ENCODE results near the gene ANO9.
"Not testable (repeated sequence)": the region's sequence is repeated elsewhere in the genome, so short reads cannot be mapped to it uniquely, and the experiment has no call there.

ANO9 gene

DNA sequence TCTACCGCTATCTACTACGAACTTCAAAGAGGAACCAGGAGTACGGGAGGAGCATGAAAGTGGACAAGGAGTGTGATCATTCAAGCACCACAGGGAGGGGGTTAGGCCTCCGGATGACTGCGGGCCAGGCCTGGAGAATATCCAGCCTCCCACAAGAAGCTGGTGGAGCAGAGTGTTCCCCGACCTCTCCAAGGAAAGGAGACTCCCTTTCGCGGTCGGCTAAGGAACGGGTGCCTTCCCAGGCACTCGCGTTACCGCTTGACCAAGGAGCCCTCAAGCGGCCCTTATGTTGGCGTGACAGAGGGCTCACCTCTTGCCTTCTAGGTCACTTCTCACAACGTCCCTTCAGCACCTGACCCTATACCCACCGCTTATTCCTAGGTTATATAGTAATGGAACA lies 52.4 kb downstream of the ANO9 start:
- not testable (repeated sequence) for DNase-seq (ENCODE audit: extremely low read depth in 1 of 2, low read depth in 1 of 2)

DNA sequence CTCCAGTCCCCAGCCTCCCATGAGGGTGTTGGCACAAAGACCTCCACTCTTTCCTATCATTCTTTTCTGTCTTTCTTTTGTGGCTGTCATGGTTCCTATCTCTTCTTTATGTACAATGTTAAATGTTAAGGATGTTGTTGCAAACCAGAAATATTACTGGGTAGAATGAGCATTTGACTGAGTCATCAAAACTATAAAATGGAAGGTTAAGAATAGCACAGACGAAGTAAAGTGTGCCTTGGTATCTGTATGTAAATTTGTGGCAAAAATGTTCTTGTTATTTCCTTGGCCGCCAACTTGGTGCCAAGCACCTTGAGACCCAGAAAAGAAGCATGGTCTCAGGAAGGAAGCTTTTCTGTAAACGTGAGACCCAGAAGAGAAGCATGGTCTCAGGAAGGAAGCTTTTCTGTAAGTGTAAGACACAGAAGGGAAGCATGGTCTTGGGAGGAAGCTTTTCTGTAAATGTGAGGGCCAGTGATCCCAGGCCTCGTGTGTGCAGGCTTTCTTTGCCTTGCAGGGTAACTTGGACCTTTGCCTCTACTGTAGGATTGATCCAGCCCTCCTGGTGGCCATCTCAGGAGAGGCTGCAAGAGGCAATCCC lies 54.5 kb downstream of the ANO9 start:
- DNase-seq (ENCODE audit: extremely low read depth in 1 of 2, low read depth in 1 of 2): no peak

DNA sequence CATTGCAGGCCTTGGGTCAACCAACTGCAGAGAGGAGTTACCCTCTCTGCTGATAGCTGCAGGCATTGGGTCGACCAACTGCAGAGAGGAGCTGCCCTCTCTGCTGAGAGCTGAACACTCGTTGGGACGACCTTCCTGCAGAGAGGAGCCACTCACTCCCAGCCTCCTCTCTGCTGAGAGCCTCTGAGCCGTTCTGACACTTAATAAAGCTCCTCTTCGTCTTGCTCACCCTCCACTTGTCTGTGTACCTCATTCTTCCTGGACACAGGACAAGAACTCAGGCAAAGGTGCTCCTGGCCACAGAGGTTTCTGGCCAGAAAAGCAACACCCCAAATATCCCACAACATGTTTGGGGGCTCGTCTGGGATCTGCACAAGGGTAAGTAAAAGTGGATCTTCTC lies 55.3 kb downstream of the ANO9 start:
- DNase-seq (ENCODE audit: extremely low read depth in 1 of 2, low read depth in 1 of 2): no peak

DNA sequence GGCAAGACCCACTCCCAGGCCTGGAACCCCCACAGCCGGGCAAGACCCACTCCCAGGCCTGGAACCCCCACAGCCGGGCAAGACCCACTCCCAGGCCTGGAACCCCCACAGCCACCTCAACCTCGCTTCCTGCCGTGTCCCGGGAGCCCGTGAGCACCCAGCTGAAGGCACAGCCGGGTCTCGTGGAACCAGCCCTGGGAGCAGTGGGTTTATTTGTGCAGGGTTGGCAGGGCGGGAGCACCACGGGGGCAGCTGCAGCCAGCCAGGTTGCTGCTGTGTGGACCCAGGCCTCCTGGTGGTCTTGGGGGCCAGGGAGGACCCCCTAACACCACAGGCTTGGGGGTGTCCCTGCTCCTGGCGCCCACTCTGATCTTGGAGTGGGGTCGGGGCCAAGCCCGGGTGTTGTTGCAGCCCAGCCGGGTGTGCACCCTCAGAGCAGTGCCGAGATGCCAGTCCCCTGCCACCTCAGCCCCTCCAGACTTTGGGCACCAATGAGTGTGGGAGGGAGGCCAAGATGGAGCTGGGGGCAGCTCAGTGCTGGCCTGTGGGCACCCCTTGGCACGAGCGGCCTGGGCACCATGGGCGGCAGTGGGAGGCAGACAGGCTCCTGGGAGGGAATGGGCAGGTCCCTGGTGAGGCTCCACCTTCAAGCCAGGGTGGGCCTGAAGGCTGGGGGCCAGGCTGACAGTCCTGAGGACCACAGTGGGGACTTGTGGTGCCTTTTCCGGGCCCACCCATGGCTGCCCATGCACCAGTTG lies 56.0 kb downstream of the ANO9 start:
- DNase-seq (ENCODE audit: extremely low read depth in 1 of 2, low read depth in 1 of 2): no peak

DNA sequence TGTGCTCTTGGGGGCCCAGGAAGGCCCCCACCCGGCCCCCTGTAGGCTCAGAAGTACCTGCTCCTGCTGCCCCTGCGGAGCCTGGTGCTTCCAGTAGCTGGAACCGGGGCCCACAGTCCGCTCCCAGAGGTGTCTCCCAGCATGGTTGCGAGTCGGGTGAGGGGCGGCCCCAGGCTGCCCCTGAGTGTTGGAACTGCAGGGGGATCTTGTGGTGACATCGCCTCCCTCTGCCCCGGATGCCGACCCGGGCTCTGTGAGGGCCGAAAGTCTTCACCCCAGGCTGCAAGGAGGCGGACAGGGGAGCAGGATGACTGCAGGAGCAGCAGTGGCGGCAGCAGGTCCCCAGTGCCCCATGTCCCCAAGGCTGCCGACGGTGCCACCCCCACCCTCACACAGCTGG lies 57.3 kb downstream of the ANO9 start:
- no peak for DNase-seq (ENCODE audit: extremely low read depth in 1 of 2, low read depth in 1 of 2)

DNA sequence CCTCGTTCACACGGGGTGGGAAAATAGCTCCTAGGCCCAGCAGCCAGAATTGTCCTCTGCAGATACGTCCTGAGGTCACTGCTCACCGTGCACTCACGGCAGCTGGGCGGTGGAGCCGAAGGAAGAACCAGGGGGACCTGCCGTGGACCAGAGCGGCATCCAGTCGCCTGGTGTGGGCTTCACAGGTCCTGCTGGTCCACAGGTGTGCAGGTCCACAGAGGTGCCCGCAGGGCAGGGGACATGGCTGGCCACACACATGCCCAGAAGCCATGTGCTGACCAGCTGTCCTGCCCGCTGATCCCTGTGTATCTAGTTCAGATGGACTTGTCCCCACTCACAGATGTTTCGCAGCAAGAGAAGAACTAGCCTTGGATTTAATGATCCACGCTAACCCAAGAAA lies 58.4 kb downstream of the ANO9 start:
- DNase-seq (ENCODE audit: extremely low read depth in 1 of 2, low read depth in 1 of 2): no peak

DNA sequence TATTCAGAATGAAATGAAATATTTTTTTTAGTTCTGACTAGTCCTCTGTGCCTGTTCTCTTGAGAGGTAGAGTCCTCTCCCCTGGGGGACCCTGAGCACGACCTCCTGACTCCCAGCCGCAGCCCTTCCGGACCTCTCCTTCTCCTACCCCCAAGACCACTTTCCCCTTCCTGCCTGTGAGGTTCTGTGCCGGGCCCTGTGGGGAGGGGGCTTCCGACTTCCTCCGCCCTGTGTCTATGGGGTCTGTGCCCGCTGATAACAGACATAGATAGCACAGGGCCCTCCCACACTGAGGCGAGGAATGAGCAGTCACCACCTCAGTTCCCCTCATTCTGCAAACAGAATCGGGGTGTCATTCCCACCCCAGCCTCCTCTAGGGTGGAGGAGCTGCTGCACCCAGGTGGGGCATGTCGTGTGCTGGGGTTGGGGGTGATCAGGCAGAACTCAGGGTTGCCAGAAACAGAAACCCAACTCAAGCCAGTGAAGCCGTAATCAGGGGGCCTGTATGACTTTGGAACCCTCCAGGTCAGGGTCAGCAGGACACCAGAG lies 59.7 kb downstream of the ANO9 start:
- DNase-seq (ENCODE audit: extremely low read depth in 1 of 2, low read depth in 1 of 2): no peak

DNA sequence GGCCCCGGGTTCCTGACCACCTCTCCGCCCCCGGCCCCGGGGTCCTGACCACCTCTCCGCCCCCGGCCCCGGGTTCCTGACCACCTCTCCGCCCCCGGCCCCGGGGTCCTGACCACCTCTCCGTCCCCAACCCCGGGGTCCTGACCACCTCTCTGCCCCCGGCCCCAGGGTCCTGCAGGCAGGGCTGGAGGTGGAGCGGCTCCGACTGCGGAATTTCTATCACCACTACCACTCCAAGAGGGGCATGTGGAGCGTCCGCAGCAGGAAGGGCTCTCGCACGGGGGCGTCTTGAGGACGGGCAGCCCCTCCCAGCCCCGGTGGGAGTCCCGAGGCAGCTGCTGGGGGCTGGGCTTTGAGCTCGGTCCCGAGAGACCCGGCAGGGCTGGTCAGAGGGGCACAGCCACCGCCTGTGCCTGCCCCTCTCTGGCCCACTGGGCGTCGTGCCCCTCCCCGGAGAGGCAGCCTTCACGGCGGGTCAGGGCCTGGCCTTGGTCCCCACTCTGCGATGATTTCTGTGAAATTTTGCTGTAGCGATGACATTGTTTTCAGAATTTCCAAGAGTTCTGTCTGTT lies 60.2 kb downstream of the ANO9 start:
- no peak for DNase-seq (ENCODE audit: extremely low read depth in 1 of 2, low read depth in 1 of 2)

DNA sequence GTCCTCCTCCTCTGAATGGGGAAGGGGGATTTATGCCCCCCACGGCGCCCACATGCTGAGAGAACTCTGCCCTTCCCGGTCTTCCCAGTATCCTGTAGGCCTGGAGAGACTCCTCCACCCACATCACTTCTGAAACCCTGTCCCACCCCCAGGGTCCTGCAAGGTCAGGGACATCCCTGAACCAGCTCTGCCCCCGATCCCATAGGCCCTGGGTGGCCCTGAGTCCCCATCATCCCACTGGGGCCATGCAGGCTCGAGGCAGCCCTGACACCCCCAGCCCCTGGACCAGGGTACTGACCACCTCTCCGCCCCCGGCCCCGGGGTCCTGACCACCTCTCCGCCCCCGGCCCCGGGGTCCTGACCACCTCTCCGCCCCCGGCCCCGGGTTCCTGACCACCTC lies 60.8 kb downstream of the ANO9 start:
- DNase-seq (ENCODE audit: extremely low read depth in 1 of 2, low read depth in 1 of 2): no peak

DNA sequence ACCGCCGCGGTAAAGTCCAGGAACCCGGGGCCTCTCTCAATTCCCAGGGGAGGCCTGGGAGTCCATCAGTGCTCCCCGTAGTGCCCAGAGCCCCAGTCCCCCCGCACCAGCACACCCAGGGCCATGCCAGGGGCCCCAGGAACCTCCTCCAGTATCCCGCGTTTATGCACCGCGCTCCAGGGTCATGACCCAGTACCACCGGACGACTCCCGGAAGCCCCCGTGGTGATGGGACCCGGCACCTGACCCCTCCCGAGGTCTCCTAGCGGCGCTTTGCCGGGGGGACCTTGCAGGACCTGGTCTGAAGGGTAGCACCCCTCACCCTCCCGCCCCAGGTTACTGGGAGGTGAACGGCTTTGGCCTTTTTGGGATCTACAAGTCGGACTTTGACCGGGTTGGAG lies 61.3 kb downstream of the ANO9 start:
- no peak for DNase-seq (ENCODE audit: extremely low read depth in 1 of 2, low read depth in 1 of 2)

DNA sequence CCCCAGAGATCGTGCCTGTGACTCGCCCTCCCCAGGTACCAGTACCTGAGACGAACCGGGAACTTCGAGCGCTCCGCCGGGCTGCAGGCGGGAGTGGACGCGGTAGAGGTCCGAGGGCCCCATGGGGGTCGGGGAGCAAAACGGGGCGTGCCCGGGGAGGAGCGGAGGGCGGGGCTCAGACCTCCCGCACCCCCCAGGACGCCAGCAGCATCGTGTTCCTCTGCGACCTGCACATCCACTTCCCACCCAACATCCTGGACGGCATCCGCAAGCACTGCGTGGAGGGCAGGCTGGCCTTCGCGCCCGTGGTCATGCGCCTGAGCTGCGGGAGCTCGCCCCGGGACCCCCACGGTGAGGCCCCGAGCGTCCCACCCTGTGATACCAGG lies 61.7 kb downstream of the ANO9 start:
- DNase-seq (ENCODE audit: extremely low read depth in 1 of 2, low read depth in 1 of 2): no peak

DNA sequence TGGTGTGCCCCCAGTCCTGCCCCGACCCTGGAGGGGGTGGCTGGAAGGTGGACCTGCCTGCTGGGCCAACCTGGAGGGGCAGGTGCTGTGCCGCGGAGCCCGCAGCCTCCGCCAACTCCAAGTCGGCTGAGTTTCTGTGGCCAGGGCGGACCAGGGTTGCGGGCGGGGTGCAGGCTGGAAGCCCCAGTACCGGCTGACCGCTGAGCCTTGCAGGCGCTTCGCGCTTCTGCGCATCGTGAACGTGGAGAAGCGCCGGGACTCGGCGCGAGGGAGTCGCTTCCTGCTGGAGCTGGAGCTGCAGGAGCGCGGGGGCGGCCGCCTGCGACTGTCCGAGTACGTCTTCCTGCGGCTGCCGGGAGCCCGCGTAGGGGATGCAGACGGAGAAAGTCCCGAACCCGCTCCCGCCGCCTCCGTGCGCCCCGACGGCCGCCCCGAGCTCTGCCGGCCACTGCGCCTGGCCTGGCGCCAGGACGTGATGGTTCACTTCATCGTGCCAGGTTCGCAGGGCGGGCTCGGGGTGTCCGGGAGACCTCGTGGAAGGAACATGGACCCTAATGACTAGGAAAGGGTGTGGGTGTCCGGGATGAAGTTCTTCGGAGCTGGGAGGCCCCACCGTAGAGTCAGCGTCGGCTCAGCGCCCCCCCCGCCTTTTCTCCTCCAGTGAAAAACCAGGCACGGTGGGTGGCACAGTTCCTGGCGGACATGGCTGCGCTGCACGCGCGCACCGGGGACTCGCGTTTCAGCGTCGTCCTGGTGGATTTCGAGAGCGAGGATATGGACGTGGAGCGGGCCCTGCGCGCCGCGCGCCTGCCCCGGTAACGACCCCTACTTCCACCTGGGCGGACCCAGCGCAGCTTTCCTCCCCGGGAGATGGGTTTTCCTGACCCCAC lies 62.4 kb downstream of the ANO9 start:
- DNase-seq (ENCODE audit: extremely low read depth in 1 of 2, low read depth in 1 of 2): no peak

DNA sequence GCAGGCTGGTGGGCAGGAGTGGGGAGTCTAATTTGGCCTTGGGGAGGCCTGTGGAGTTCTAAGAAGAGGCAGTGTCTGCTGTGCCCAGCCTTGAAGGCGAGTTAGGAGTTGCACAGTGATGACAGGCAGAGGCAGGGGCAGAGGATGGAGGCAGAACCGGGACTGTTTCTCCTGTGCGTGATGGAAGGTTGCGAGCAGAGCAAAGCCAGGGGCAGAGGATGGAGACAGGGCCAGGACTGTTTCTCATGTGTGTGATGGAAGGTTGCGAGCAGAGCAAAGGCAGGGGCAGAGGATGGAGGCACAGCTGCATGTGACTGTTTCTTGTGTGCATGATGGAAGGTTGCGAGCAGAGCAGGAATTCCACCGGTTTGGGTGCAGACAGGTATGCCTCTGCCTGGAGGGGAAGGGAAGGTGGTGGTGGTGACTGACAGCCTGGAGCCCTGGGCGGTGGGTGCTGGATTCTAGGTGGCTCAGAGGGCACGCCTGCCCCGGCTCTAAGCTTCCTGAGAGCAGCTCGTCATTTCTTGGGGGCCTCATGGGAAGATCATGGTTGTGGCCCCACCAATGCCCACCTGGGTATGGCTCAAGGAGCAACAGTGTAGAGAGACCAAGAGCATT lies 63.8 kb downstream of the ANO9 start:
- no peak for DNase-seq (ENCODE audit: extremely low read depth in 1 of 2, low read depth in 1 of 2)

DNA sequence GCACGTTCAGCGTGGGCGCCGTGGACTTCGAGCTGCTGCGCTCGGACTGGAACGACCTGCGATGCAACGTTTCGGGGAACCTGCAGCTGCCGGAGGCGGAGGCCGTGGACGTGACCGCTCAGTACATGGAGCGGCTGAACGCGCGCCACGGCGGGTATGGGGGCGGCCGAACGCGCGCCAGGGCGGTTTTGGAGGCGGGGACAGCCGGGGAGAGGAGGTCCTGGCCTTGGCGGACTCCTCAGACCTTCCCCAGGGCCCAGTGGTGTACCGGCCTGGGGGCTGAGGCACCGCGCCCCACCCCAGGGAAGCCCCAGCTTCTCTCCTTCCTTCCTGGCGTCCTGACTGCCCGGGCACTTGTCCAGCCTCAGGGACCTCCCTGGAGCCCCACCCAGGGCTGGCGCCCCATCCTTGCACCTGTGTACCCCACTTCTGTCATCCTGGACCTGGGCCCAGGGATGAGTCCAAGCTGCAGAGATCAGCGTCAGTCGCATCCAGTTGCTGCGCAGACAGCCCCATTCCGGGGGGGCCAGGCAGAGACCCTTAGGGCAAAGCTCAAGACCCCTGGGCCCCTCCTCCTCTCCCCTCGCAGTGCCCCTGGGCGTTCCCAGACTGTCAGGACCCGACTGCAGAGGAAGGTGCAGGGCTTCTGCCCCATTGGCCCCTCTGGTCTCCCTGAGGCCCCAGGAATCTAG lies 64.5 kb downstream of the ANO9 start:
- no peak for DNase-seq (ENCODE audit: extremely low read depth in 1 of 2, low read depth in 1 of 2)

DNA sequence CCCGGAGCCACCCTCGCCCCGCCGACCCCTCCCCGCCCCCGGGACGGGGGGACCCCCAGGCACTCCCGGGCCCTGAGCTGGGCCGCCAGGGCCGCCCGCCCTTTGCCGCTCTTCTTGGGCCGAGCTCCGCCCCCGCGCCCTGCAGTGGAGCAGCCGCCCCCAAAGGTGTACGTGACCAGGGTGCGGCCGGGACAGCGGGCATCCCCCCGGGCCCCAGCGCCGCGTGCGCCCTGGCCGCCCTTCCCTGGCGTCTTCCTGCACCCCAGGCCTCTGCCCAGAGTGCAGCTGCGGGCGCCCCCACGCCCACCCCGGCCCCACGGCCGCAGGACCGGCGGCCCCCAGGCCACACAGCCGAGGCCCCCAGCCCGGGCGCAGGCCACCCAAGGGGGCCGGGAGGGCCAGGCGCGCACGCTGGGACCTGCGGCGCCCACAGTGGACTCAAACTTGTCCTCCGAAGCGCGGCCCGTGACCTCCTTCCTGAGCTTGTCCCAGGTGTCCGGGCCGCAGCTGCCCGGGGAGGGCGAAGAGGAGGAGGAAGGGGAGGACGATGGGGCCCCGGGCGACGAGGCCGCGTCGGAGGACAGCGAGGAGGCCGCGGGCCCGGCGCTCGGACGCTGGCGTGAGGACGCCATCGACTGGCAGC lies 65.2 kb downstream of the ANO9 start:
- no peak for DNase-seq (ENCODE audit: extremely low read depth in 1 of 2, low read depth in 1 of 2)

DNA sequence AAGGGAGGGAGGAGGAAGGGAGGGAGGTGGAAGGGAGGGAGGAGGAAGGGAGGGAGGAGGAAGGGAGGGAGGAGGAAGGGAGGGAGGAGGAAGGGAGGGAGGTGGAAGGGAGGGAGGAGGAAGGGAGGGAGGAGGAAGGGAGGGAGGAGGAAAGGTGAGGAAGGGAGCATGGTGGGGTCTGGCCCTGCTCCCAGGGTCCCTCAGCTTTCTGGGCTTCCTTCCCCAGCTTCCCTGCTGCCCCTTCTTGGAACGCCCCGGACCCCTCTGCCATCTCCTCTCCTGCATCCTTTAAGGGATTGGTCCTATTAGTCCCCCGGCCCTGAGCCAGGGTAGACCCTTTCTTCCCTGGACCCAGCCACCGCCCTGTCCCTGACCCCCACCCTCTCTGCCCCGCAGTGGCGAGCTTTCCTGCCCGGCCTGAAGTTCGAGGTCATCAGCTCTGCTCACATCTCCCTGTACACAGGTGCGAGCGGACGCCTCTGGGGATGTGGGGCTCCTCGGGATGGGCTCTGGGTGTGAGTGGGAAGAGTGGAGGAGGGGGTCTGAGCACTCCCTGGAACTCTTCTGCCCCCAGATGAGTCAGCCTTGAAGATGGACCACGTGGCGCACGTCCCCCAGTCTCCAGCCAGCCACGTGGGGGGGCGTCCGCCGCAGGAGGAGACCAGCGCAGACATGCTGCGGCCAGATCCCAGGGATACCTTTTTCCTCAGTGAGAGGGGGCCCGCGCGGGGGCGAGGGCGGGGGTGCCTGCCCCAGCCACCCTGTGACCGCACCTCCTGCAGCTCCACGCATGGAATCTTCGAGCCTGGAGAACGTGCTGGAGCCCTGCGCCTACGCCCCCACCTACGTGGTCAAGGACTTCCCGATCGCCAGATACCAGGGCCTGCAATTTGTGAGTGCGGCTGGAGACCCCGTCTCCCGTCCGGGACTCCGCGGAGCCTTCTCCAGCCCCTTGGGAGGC lies 66.5 kb downstream of the ANO9 start:
- DNase-seq (ENCODE audit: extremely low read depth in 1 of 2, low read depth in 1 of 2): no peak

DNA sequence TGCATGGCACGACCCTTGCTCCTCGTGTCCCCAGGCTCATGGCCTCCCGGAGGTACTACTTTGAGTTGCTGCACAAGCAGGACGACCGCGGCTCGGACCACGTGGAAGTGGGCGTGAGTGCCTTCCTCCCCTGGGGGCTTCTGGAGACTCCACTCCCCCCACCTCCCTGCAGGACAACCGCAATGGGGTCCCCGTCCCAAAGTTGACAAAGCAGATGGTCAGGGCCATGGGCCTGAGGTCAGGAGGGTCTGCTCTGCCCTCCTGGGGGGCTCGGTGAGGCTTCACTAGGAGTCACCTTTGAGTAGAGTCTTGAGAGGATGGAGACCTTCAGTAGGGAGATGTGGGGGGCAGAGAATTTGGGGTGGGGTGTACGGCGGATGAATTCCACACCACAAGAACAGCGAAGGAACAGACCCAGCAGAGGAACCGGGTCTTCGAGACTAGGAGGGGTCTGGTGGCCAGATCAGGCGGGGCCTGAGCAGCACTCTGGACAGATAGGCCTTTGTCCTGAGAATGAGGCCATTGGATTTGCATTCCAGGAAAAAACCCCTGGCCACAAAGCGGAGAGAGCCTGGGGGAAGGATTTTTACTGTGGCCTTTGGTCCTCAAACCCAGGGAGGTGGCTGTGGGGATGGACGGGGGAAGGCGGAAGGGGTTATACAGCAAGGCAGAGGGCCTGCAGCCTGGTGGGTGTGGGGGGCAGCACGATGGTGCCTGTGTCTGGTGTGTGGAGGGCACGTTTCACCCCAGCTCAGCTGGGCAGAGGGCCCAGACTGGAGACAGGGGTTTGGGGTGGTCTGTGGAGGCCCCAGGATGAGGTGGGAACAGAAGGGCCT lies 67.9 kb downstream of the ANO9 start:
- DNase-seq (ENCODE audit: extremely low read depth in 1 of 2, low read depth in 1 of 2): no peak

Measured in activated CD8-positive, alpha-beta memory T cell treated with anti-CD3 and anti-CD28 coated beads for 1 hour (primary cell).